GM21367 (cell line): ENCODE measurements around the gene NR2F6.

Experiments
- ATAC-seq: cut with Tn5 transposase; IDR thresholded peaks from one replicate; pipeline ENCODE4 v1.9.1; 2021; ENCODE audit not compliant: unreplicated experiment

Gene NR2F6

DNA sequence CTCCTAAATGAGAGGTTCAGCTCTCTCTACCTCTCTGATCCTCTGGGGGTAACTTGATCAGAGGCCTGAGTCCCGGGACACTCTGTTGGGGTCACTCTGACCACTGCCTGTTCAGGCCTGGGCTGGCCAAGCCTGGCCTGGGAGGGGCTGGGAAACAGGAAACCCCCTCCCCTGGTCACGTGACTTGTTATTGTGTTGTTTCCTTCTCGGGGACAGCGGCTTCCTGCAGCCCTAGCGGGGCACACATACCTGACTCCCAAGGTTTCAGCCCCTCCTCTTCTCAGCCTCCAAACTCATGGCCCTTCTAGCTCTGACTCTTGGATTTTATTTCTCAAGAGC is 18.9 kb upstream of the NR2F6 start, which contains the start of gene USHBP1:
Gene USHBP1, minus strand, starts transcription at position 105 of the 339 bp plus-strand sequence. CDS start 446 bp downstream, outside the sequence.
- ATAC-seq = no peak

DNA sequence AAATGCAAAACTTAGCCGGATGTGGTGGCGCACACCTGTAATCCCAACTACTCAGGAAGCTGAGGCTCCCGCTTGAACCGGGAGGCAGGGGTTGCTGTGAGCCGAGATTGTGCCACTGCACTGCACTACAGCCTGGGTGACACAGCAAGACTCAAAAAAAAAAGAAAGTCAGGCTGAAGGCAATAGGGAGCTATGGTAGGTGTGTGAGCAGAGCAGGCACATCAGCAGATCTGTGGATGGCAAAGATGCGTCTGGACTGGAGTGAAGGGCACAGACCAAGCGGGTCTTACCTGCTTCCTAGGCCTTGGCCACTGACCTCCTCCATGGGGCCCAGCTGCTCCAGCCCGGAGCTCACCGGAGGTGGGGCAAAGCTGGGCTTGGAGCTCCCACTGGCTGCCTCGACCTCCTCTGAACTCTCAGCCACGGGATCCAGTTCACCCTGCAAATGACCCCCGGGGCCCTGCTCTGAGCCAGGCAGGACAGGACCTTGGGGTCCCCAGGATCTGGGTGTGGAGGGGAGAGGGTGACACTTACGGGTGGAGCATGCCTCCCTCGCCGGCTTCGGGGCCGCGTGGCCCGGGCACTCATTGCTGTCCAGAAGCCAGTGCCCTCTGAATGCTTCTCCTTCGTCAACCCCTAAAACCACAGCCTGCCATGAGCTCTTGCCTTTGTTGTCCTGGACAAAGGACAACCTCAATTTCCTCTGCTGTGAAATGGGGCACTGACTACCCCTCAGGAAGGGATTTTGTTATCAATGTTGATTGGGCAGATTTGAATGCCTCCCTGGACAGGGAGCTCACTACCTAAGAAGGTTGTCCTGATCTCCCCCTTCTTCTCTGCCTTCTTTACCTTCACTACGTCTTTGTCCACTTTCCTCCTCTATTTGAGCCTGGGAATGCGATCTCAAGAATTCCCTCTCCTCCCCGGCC is 18.3 kb upstream of the NR2F6 start:
- ATAC-seq = no peak

DNA sequence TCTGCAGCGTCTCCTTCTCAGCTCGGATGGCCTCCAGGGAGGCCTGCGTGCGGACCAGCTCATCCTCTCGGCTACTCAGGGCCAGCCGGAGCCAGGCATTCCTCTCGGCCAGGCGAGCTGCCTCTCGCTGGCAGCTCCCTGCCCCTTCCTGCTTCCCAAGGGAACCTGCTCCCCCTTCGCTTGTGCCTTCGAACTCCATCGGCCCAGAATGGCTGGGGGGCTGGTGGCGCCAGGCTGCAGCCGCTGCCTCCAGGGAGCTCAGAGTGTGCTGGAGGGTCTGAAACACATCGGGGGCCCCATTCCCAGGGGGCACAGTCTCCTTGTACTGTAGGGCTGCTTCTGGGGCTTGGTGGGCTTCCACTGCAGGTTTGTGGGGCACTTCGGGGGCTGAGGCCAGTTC is 16.8 kb upstream of the NR2F6 start:
- no peak for ATAC-seq

DNA sequence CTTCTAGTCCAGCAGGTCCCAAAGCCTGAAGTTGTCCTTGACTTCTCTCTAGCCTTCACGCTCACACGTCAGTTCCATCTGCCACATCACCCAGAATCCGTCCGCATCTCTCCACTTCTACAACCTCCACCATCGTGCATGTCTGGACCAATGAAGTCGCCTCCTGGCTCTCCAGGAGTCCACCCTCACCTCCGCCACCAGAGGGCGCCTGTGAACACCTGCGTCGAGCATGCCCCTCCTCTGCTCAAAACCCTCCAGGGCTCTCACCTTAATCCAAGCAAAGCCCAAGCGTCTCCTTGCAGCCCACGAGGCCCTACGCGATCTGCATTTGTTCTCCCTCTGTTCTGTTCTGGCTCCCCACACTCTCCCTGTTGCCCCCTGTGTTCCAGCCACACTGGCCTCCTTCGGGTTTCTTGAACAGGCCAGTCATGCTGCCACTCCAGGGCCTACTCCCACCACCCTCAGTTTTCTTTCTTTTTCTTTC is 15.2 kb upstream of the NR2F6 start:
- ATAC-seq = no peak

DNA sequence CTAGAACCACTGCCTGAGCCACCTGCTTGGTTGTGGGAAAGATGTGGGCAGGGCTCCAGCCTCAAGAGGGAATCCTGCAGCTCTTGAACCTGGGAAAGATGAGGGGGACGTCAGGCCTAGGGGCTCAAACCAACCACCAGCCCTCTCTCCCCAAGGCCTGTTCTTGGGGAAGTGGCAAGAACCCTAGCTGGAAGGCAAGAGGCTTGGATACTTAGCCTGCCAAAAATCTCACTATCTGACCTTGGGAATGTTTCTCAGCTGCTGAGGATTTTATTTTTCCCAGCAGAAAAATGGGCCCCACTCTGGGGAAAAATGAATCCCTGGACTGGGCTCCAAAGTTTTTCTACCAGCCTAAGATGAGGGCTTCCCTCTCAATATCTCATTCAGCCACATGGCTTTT is 14.2 kb upstream of the NR2F6 start:
- no peak for ATAC-seq

DNA sequence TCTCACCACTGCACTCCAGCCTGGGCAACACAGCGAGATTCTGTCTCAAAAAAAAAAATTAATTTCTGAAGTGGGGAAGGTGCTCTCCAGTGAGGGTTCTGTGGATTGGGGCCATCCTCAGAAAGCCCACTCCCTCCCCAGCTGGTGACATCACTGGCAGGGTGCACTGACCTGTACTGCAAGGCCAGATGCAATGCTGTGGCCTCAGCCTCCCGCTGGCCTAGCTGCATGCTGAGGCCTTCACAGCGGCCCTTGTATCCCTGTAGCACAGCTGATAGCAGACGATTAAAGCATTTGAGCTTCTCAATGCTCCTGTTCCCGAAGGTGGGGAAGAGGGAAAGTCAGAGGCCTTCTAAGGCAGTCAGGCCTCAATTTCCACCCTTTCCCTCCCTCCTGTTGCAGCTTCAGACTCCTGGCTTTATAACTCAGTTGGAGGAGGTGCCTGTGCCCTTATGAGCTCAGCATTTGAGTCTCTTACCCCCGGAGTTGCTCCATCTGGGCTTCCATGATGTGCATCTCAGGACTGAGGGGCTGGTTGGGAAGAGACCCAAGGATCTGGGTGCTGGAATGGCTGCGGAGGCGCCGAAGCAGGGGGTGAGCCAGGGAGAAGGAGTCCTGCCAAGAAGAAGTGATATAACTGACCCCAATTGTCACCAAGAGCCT is 13.5 kb upstream of the NR2F6 start:
- no peak for ATAC-seq

DNA sequence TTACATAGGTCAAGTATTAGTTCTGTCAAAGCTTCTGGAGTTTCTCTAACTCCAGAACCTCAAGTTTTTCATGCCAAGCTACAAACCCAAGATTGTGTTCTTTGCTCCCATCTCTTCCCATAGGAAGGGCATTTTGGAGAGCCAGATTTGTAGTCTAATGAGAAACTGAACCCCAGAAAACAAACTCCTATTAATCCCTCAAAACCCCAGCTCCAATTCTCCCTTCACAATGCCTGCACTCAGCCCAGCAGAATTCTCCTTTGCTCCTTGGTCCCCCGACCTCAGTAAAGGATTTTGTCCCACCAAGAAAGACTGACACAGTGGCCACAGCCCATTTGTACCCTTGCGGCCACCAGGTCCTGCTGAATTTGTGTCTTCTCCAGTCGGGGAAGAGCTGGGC is 10.4 kb upstream of the NR2F6 start:
- ATAC-seq = no peak

DNA sequence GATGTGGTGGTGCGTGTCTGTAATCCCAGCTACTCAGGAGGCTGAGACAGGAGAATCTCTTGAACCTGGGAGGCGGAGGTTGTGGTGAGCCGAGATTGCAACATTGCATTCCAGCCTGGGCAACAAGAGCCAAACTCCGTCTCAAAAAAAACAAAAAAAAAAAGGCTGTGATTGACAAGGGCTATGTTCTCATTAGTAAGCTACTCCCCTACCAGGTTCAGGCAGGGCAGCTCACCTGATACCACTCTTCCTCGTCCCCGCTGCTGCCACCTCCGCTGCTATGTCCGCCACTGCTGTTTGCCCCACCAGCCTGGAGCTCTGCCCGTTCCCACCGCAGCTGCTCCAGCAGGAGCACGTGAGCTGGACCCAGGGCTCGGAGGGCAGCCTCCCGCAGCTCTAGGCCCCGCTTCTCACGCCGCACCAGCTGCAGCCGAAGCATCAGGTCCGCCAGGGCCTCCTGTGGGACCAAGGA is 9.5 kb upstream of the NR2F6 start:
- no peak for ATAC-seq

DNA sequence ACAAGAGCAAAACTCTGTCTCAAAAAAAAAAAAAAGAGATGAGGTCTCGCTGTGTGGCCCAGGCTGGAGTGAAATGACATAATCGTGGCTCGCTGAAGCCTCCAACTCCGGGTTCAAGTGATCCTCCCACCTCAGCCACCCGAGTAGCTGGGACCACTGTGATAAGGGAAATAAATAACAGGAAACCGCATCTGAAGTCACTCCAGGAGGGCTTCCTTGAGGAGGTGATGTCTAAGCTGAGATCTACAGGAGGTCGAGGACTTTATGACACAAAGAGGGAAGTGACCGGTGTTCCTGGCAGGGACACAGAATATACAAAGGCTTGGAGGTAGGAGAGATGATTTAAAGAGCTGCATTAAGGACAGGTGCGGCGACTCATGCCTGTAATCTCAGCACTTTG is 8.9 kb upstream of the NR2F6 start:
- ATAC-seq = no peak

DNA sequence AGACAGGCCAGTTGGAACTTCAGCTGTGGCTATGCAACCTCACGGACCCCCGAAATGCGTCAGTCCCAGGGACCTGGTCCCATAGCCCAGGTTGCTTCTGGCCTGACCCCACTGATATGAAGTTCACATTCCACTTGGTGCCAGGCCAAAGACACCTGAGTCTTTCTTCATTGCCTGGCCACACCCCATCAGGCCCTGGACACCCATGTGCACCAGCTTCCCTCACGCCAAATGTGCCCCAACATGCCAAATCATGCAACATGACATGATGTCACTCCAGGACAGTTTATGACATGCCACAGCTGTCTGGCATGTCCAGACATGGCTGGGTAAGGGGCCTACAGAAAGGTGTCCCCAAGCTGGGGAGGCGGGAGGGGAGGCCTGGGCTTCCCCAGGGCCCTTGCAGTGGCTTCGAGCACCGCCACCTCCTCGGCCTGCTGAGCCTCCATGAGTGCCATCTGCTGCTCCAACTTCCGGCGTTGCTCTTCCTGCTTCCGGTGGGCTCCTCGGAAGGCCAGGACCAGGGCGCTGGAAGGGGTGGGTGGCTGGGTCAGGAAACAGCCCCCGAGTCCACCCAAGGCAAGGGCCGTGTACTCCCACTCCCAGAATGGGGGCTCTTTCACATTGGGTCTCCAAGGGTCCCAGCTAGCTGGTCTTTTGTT is 4.3 kb upstream of the NR2F6 start:
- ATAC-seq = no peak

DNA sequence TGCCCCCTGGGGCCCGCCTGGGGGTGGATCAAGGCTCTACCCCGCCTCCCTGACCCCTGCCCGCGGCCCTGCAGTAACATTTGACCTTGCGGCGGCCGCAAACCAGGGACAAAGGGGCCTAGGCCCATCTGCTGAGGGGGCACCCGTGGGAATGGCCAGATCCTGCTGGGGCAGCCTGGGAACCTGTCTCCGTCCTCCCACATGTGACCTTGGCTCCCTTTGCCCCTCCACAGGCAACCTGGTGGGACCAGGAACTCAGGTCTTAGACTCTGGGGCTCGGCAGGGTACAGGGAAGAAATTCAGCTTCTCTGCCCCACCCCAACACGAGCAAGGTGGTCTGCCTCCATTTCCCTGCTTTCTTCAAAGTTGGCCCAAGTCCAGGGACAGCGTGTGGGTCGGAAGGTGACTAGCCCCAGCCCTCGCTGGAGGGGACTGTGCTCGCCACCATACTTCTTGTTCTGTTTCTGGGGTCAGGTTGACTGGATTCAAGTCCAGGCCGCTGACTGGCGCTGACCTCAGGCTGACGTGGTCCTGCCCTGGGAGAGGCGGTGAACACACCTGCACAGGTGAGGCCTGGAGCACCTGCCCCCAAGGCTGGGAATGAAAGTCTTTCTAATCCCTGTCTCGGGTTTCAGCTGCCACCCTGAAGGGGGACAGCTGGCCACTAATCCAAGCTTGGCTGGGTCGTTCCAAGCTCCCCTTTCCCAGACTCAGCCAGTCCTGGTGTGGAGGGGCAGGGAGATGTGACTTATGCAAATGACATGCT is 2.5 kb upstream of the NR2F6 start:
- ATAC-seq = no peak

DNA sequence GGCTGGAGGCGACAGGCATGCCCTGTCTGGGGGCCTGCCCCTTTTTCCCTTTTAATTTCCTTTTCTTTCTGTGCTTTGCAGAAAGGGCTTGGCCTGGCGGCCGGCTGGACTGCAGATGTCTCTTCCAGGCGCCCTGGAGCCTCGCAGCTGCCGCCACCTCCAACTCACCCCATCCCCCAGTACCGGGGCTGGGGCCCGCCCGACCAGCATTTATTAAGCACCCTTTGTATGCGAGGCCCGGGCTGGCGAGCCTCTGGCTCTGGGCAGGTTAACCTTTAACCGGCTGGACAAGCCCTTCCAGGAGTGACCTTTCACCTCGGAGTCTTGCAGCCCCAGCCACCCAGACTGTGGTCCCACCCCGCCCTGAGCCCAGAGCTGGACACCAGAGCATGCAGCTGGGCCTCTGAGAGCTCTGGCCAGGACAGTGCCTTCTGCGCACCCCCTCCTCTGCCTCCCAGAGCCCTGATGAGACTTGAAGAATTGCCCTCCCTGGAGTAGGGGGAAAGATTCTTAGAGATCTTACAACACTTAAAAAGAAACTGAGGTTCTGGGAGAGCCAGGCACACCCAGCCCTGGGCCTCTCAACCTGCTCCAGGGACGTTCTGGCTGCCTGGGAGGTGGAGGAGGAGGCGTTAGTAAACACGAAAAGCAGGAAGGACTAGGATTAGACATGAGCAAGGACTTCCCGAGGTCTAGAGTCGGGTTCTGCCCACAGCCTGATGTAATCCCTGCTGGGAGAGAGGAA is 1.1 kb upstream of the NR2F6 start:
- no peak for ATAC-seq

DNA sequence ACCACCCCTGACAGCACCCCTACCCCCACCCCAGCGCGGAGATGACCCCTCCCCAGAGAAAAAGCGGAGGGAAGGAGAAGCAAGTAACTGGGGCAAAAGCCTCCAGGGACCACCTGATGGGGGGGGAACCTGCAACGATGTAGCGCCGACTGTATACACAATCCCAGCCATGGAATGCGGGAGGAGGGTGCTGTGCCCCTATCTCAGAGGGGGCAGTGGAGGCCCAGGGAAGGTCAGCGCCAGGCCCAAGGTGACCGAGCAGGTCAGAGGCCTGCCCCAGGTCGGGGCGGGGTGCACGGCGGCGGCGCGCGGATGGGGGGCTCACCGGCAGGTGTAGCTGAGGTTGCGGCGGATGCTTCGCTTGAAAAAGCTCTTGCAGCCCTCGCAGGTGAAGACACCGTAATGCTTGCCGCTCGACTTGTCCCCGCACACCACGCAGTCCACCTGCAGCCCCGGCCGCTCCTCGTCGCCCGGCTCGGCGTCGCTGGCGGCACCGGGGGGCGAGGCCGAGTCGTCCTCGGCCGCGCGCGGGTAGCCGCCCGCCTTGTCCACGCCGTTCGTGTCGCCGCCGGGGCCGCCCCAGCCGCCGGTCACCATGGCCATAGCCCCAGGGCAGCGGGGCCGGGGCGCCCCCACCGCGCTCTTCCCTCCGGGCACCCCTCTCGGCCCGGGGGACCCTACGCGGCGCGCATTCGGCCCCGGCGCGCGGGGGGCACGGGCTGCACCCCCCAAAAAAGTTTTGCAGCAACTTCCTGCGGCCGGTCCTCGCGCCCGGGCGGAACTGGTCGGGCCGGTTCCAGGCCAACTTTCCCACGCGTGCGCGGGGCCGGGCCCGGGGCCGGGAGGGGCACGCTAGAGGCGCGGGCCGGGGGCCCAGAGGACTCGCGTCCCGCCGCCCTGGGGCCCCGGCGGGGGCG is 843 bp downstream of the NR2F6 start:
- ATAC-seq = no peak

DNA sequence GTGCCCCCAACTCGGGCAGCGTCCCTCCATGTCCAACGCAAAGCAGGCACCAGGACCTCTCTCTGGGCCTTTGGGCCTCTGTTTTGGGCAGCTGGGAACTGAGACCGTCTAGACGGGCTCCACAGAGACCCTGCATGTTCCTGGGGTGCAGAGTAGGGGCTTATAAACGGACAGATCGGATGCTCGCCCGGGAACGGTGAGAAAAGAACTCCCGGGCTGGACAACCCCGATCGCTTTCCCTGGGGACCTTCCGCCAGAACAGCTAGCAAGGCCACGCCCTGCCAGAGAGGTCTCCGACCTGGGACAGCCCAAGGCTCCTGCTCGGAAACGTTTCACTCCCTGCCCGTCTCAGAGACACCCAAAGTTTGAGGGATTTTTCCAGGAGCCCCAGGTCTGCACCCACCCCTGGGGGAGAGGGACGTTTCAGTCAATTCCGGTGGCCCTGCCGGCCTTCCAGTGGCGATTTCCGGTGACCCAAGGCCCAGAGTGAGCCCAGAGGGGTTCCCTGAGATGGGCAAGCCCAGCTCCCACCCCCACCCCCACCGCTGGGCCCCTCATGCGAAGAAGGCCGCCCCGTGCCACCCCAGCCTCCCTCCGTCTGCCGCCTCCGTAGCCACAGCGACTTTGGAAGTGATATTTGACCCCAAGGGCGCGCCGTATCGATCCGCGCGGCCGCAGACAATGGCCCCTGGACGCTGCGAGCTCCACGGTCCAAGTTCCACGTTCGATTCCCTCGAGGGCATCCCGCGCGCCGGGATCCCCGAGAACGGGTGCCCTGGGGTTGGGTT is 1.7 kb downstream of the NR2F6 start:
- no peak for ATAC-seq

DNA sequence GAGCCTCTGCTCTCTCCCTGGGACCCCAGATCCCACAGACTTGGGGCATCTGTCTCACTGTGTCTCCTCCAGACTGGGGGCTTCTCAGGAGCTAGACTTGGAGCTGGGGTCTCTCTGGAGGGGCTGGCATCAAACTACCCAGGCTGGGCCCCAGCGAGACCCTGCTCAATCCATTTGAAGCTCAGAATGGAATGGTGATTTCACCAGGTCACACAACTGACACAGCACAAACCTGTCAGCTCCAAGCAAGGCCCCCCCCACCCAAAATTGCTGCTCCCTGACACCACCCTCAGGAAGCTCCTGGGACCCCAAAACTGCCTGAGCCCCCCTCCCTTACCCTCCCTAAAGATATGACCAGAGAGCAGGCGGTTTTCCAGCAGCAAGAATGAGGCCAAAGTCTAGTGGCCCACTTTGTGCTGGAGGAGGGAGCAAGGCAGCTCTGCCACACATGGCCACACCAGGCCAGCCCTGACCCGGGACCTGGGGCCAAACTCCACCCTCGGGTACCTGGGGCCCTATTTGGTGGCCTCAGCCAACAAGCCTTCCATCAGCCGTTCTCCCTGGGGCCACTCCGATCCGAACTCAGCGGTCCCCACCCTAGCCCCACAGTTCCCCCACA is 2.4 kb downstream of the NR2F6 start:
- no peak for ATAC-seq

DNA sequence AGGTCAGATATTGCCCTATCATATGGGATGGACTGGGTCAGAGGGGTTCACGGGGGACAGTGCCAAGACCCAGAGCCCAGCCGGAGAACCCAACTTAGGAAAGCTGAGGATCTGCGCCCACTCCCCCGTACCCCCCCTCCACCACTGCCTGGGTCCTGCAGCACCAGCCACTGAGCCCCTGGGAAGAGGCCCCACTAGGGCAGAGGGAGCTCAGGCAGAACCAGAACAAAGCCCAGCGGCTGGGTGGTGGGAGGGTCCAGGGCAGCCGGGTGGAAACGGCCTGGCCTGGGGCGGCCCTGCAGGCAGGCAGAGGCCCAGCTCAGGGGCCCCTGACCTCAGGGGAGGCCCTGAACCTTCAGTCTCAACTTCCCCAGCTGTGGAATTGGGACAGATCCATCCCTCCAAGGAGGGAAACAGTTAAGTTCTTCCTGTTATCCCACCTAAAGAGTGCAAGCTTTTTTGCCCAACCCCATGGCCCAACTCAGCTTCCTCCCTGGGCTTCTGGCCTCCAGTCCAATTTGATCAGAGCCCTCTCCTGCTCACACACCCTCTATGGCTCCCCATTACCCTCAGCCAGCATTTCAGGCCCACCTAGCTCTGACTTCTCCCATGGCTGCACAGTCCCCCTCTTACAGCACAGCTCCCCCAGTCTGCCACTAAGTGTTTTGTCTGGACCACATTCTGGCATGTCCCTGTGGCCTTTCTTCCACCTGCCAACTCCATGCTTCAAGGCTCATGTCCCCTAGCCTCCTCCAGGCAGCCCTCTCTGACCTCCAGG is 3.1 kb downstream of the NR2F6 start:
- no peak for ATAC-seq

DNA sequence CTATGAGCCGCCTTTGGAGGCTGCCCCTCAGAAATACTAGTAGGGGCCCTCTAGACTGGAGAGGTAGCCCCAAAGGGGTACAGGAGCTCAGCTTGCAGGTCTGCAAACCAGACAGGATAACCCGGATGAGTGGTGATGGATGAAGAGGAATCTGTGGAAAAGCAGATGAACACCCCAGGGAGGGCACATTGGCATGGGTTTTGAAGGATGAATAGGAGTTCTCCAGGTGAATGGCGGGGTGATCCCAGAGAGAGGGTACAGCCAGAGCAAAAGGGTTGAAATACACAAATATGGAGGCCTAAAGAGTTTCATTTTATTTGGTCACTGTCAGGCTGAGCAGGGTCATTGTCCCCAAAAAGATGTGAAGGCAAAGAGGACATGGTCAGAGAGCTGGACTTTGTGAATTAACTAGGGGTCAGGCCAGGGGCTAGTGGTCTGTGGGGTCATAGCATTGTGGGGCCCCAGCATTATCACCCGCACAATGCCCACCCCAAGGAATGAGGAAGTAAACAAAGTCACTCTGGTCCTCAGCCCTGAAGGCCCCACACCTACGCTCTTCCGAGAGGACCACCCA is 4.8 kb downstream of the NR2F6 start:
- no peak for ATAC-seq
